HepG2 (cell line): ENCODE results near the gene ABCB6. TPM values are rescaled to one million over a fixed set of nuclear protein-coding genes. Genes with fewer than 3 reads are reported as not detected.

Source experiments
- ATAC-seq: fragments of 200-7000 bp; cut with Tn5 transposase; 3 replicates; pipeline ENCODE4 v1.9.1; 2020; ENCODE audit warnings: mild to moderate bottlenecking, moderate library complexity
- BruUV-seq: library from RNA; stranded (reverse); fragments of 400-500 nt; replicated peaks from 2 replicates; lab custom pipeline; 2021; lab: Mats Ljungman, UMichigan
- CTCF ChIA-PET: fragments of 300-600 bp; formaldehyde crosslinking; extraction: SDS; loops from one replicate; lab custom pipeline; 2021; ENCODE audit warnings: low total read pairs, inconsistent platforms, low intra/inter-chr PET ratio; lab: Yijun Ruan, JAX
- POLR2A ChIA-PET: fragments of 350-600 bp; sonication (Branson Sonifier 250); formaldehyde crosslinking; loops from one replicate; lab custom pipeline; 2020; ENCODE audit warnings: antibody characterized with exemption, inconsistent platforms; lab: Yijun Ruan, JAX
- DNase-seq: peaks from one replicate; pipeline ENCODE4 v3.0.0-alpha.2; 2015; ENCODE audit warnings: low spot score
- FAIRE-seq: peaks from 3 replicates; lab custom pipeline; 2011; peaks lifted over from hg19 to GRCh38; lab: Jason Lieb, UNC
- H2AFZ ChIP-seq: one replicate; pipeline ENCODE4 v1.6.1; 2011; ENCODE audit warnings: low read length, inconsistent platforms
- H3K27ac ChIP-seq: fragments of 300-600 bp; 3 replicates; pipeline ENCODE4 v1.8.0; 2011; ENCODE audit warnings: mixed run types, mild to moderate bottlenecking, mixed read lengths, low read length, inconsistent platforms; ENCODE audit not compliant: insufficient read depth; ENCODE audit errors: extremely low read length
- H3K27me3 ChIP-seq, 2 experiments: fragments of 200-600 bp in 1 of 2; 2 replicates in 1 of 2; 3 replicates in 1 of 2; pipeline versions ENCODE4 v1.6.0 to v1.8.0; 2011; ENCODE audit warnings: low read length in 2 of 2, mild to moderate bottlenecking in 2 of 2, moderate library complexity in 2 of 2, inconsistent platforms in 1 of 2; ENCODE audit not compliant: insufficient read depth in 2 of 2, control insufficient read depth in 1 of 2
- H3K36me3 ChIP-seq, 2 experiments: fragments of 200-600 bp in 1 of 2; replicated peaks in 1 of 2; 2 replicates in 1 of 2; 3 replicates in 1 of 2; pipeline versions ENCODE4 v1.5.1 to v1.8.0; 2011; ENCODE audit warnings: low read length in 2 of 2, inconsistent platforms in 1 of 2; ENCODE audit not compliant: insufficient read depth in 2 of 2, control insufficient read depth in 1 of 2
- H3K4me1 ChIP-seq: 2 replicates; pipeline ENCODE4 v1.5.1; 2012; ENCODE audit warnings: low read length, inconsistent platforms; ENCODE audit not compliant: insufficient read depth
- H3K4me2 ChIP-seq: 2 replicates; pipeline ENCODE4 v1.6.0; 2011; ENCODE audit warnings: low read depth, low read length, inconsistent platforms
- H3K4me3 ChIP-seq, 3 experiments: fragments of 200-600 bp in 1 of 3; sonication (generic), shearing (Covaris generic) in 1 of 3; replicated peaks in 1 of 3; 2 replicates each; pipeline ENCODE4 v1.5.1; 2011 to 2016; ENCODE audit warnings: low read length in 3 of 3, inconsistent platforms in 2 of 3, low read depth in 2 of 3, mild to moderate bottlenecking in 2 of 3, control low read depth in 1 of 3, mixed read lengths in 1 of 3; ENCODE audit not compliant: insufficient read depth in 1 of 3
- H3K79me2 ChIP-seq: one replicate; pipeline ENCODE4 v1.6.1; 2011; ENCODE audit warnings: low read length, inconsistent platforms; ENCODE audit not compliant: insufficient read depth
- H3K9ac ChIP-seq: 2 replicates; pipeline ENCODE4 v1.6.0; 2011; ENCODE audit warnings: mild to moderate bottlenecking, low read depth, low read length, inconsistent platforms; ENCODE audit not compliant: insufficient read depth
- H3K9me3 ChIP-seq: 2 replicates; pipeline ENCODE4 v1.5.1; 2012; ENCODE audit warnings: mild to moderate bottlenecking, low read length
- H4K20me1 ChIP-seq: 2 replicates; pipeline ENCODE4 v1.6.0; 2011; ENCODE audit warnings: inconsistent platforms, mild to moderate bottlenecking, low read length, moderate library complexity; ENCODE audit not compliant: insufficient read depth
- FLYWCH1 ChIP-seq: sonication (generic); formaldehyde crosslinking; IDR thresholded peaks from 2 replicates; pipeline ENCODE4 v1.8.1; 2023; ENCODE audit warnings: mild to moderate bottlenecking, missing genetic modification reagents
- GLI4 ChIP-seq: sonication (generic); formaldehyde crosslinking; IDR thresholded peaks from 2 replicates; pipeline ENCODE4 v1.5.1; 2020; ENCODE audit warnings: missing genetic modification reagents, mild to moderate bottlenecking, moderate library complexity, borderline replicate concordance
- HNF4G ChIP-seq, 2 experiments: sonication (generic) in 1 of 2; formaldehyde crosslinking in 1 of 2; IDR thresholded peaks; 2 replicates each; pipeline versions ENCODE4 v1.4.0 to v1.6.1; 2011 to 2020; ENCODE audit warnings: borderline replicate concordance in 2 of 2, low read depth in 2 of 2, mild to moderate bottlenecking in 2 of 2, low read length in 1 of 2, missing genetic modification reagents in 1 of 2, moderate library complexity in 1 of 2
- HOXA9 ChIP-seq: sonication (generic); formaldehyde crosslinking; IDR thresholded peaks from 2 replicates; pipeline ENCODE4 v1.8.1; 2022; ENCODE audit warnings: missing genetic modification reagents, mild to moderate bottlenecking, moderate library complexity, borderline replicate concordance
- KLF12 ChIP-seq: sonication (generic); formaldehyde crosslinking; IDR thresholded peaks from 2 replicates; pipeline ENCODE4 v1.4.0; 2020; ENCODE audit warnings: missing genetic modification reagents, borderline replicate concordance
- SATB2 ChIP-seq: sonication (generic); formaldehyde crosslinking; IDR thresholded peaks from 2 replicates; pipeline ENCODE4 v1.5.0; 2020; ENCODE audit warnings: missing genetic modification reagents
- THAP11 ChIP-seq: IDR thresholded peaks from 2 replicates; pipeline ENCODE4 v1.6.1; 2016; ENCODE audit warnings: missing biosample characterization, missing genetic modification reagents
- ZFAT ChIP-seq: sonication (generic); formaldehyde crosslinking; conservative IDR thresholded peaks from 2 replicates; pipeline ENCODE4 v1.8.1; 2023; ENCODE audit warnings: missing genetic modification reagents, inconsistent platforms
- ZNF143 ChIP-seq: sonication (generic); formaldehyde crosslinking; IDR thresholded peaks from 2 replicates; pipeline ENCODE4 v1.4.0; 2020; ENCODE audit warnings: missing genetic modification reagents
- ZNF558 ChIP-seq: sonication (generic); formaldehyde crosslinking; IDR thresholded peaks from 2 replicates; pipeline ENCODE4 v1.9.0; 2022; ENCODE audit warnings: mild to moderate bottlenecking, missing genetic modification reagents, borderline replicate concordance
- ZNF776 ChIP-seq: sonication (generic); formaldehyde crosslinking; IDR thresholded peaks from 2 replicates; pipeline ENCODE4 v1.4.0; 2020; ENCODE audit warnings: mild to moderate bottlenecking, missing genetic modification reagents
- WGBS: methylation state at CpG from one replicate; pipeline ENCODE4 v1.1.6; 2017; ENCODE audit warnings: low lambda C conversion rate; 5-methylcytosine and 5-hydroxymethylcytosine counted together
- in situ Hi-C: cut with HindIII; loops from 2 replicates; pipeline ENCODE4 v1.10.0; 2017; ENCODE audit warnings: low pct_unique_long_range_greater_than_20kb; ENCODE audit not compliant: extremely low pct_ligation_motif_present
- intact Hi-C: fragments of 100-400 bp; cut with micrococcal nuclease; formaldehyde crosslinking; loops from one replicate; pipeline ENCODE4 v1.10.0; 2022; ENCODE audit not compliant: unreplicated experiment
- polyA plus RNA-seq, 8 experiments: library from polyadenylated mRNA; depleted of rRNA in 3 of 8; stranded (reverse) in 7 of 8; unstranded in 1 of 8; fragments of >200 nt; fragmentation: Illumina TruSeq in 4 of 8; extraction: Trizol in 4 of 8; gene quantifications; 2 replicates each; pipeline versions ENCODE4 v1.2.1 to v1.2.3, GENCODE V29; 2011 to 2016; ENCODE audit warnings: low read depth in 4 of 8, missing spikeins in 1 of 8, mixed read lengths in 1 of 8; ENCODE audit not compliant: insufficient read depth in 1 of 8
- total RNA-seq, 5 experiments: library from RNA; depleted of rRNA; stranded (reverse); fragments of >200 nt; fragmentation: Illumina TruSeq; extraction: Trizol; gene quantifications; 2 replicates each; pipeline ENCODE4 v1.2.3, GENCODE V29; 2016; ENCODE audit warnings: low read depth in 1 of 5
- TF ChIP-seq, protein P1 (sequence below): sonication (generic); formaldehyde crosslinking; IDR thresholded peaks from 2 replicates; pipeline ENCODE4 v1.5.1; 2020; ENCODE audit warnings: missing genetic modification reagents, mild to moderate bottlenecking, borderline replicate concordance
- TF ChIP-seq, protein P2 (sequence below): sonication (generic); formaldehyde crosslinking; IDR thresholded peaks from 2 replicates; pipeline ENCODE4 v1.5.1; 2020; ENCODE audit warnings: missing genetic modification reagents, mild to moderate bottlenecking, borderline replicate concordance
- TF ChIP-seq, protein P3 (sequence below): sonication (generic); formaldehyde crosslinking; IDR thresholded peaks from 2 replicates; pipeline ENCODE4 v1.4.0; 2020; ENCODE audit warnings: missing genetic modification reagents

ABCB6 gene
- total and polyA plus RNA-seq, 2 of the 13 experiments (the other 11 are each of a cell fraction or from before 2014, with no cell fraction given) = 91.1 to 137 TPM

DNA sequence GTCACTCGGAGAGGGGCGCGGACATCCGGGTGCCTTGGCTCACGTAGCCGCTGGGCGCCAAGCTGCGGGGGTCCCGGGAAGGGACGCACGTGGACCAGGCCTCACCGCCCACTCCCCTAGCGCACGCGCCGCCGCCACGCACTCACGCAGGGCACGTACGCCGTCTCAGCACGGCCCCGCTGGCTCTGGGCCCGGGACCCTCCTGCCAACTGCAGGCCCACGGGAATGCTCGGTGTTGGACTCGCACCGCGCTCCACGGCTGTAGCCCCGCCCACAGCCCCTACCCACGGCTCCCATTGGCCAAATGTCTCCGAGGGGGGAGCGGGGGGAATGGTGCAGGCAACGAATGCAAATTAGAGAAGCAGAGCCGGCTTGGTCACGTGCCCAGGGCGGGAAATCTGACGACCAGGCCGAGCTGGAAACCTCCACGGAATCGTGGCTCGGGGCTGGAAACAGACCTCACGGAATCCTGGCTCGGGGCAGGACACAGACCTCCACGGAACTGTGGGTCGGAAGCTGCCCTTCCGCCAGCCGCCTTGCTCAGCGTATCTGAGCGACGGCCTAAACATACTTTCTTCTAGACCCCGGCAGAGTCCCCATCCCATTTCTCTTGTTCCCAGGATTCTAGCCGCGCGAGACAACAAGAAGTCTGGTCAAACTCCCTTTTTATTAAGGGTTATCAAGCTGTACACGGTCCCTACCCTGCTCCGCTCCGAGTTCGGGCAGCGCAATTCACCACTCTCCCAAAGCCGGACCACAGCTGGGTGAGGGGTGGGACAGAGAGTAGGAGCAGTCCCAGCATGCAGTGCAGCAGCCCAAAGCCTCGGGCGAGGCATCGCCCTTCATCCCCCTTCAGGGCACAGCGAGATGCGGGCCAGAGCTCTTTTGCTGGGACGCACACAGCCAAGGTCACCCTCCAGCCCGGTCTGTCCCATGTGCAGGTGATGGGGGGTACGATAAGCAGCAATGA lies at the start of gene ABCB6 (continued):
- TF ChIP-seq FLYWCH1 = peak; percentile 91; the same call in 1 of the 2 replicates
- TF ChIP-seq GLI4 (CRISPR knock-in tag) = peak; percentile 62; the same call in 1 of the 2 replicates
- TF ChIP-seq, protein P1, sequence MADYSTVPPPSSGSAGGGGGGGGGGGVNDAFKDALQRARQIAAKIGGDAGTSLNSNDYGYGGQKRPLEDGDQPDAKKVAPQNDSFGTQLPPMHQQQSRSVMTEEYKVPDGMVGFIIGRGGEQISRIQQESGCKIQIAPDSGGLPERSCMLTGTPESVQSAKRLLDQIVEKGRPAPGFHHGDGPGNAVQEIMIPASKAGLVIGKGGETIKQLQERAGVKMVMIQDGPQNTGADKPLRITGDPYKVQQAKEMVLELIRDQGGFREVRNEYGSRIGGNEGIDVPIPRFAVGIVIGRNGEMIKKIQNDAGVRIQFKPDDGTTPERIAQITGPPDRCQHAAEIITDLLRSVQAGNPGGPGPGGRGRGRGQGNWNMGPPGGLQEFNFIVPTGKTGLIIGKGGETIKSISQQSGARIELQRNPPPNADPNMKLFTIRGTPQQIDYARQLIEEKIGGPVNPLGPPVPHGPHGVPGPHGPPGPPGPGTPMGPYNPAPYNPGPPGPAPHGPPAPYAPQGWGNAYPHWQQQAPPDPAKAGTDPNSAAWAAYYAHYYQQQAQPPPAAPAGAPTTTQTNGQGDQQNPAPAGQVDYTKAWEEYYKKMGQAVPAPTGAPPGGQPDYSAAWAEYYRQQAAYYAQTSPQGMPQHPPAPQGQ (CRISPR knock-in tag) = no peak
- TF ChIP-seq HNF4G (IDR thresholded peaks at IDR 0.05; ENCODE audit: borderline replicate concordance, low read depth, low read length) = no peak; the same call in 1 of the 2 replicates
- peak; percentile 77 for TF ChIP-seq HNF4G (CRISPR knock-in tag; IDR thresholded peaks at IDR 0.05; ENCODE audit: borderline replicate concordance, low read depth)
- peak; percentile 85 for TF ChIP-seq KLF12 (CRISPR knock-in tag)
- no peak for TF ChIP-seq ZFAT (CRISPR knock-in tag)
- TF ChIP-seq ZNF143 (CRISPR knock-in tag) = peak; percentile 60
- TF ChIP-seq ZNF558 (CRISPR knock-in tag) = peak; percentile 75; the same call in 1 of the 2 replicates
- TF ChIP-seq, all 625 proteins: peak for 418

DNA sequence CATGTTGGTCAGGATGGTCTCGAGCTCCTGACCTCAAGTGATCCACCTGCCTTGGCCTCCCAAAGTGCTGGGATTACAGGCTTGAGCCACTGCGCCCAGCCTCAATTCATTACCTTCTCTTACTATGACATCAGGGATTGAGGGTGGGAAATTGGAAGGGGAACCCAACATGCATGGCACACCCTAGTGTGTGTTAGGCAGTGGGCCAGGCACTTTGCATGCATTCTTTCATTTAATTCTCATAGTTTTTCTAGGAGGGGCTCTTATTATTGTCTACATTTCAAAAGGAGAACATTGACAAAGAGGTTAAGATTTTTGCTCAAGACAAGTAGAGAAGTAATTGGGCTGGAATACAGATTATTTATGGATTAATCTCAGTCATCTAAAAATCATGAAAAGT lies 49.5 kb upstream of the ABCB6 start:
- no peak for ATAC-seq
- BruUV-seq = no TSS peak
- Histone ChIP-seq H3K9me3 (no peaks in the 10 kb centered on the region), H3K4me2 (no peak overlapping the region), H3K4me1 (peaks cover 26% of the 10 kb centered on the region), H3K27ac (no peak overlapping the region), H3K79me2 (no peaks in the 10 kb centered on the region), H3K4me3 (no peak overlapping the region), H2AFZ (no peak overlapping the region), H3K9ac (no peak overlapping the region), H3K36me3 (no peaks in the 10 kb centered on the region), H4K20me1 (no peaks in the 10 kb centered on the region), H3K27me3 (peaks cover 2 to 15% of the 10 kb centered on the region in 2 experiments; a peak in 2 of 5 replicates)
- 83% methylated on average over 2 of the region's 2 CpGs for WGBS
- intact Hi-C loops (no loop called here), in situ Hi-C loops (no loop called here)
- DNase-seq = no peak
- ChIA-PET POLR2A (interaction anchor here (2.1 kb wide), 1 partner anchor 14 kb away, joined by 12 read pairs; the partner anchor contains the start of gene TUBA4A), CTCF (no interaction called here)
- FAIRE-seq = no peak
- no peak for TF ChIP-seq THAP11 (CRISPR knock-in tag)
- TF ChIP-seq SATB2 (CRISPR knock-in tag) = no peak
- TF ChIP-seq, protein P2, sequence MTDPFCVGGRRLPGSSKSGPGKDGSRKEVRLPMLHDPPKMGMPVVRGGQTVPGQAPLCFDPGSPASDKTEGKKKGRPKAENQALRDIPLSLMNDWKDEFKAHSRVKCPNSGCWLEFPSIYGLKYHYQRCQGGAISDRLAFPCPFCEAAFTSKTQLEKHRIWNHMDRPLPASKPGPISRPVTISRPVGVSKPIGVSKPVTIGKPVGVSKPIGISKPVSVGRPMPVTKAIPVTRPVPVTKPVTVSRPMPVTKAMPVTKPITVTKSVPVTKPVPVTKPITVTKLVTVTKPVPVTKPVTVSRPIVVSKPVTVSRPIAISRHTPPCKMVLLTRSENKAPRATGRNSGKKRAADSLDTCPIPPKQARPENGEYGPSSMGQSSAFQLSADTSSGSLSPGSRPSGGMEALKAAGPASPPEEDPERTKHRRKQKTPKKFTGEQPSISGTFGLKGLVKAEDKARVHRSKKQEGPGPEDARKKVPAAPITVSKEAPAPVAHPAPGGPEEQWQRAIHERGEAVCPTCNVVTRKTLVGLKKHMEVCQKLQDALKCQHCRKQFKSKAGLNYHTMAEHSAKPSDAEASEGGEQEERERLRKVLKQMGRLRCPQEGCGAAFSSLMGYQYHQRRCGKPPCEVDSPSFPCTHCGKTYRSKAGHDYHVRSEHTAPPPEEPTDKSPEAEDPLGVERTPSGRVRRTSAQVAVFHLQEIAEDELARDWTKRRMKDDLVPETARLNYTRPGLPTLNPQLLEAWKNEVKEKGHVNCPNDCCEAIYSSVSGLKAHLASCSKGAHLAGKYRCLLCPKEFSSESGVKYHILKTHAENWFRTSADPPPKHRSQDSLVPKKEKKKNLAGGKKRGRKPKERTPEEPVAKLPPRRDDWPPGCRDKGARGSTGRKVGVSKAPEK (CRISPR knock-in tag) = no peak
- no peak for TF ChIP-seq ZNF776 (CRISPR knock-in tag)
- TF ChIP-seq, protein P3, sequence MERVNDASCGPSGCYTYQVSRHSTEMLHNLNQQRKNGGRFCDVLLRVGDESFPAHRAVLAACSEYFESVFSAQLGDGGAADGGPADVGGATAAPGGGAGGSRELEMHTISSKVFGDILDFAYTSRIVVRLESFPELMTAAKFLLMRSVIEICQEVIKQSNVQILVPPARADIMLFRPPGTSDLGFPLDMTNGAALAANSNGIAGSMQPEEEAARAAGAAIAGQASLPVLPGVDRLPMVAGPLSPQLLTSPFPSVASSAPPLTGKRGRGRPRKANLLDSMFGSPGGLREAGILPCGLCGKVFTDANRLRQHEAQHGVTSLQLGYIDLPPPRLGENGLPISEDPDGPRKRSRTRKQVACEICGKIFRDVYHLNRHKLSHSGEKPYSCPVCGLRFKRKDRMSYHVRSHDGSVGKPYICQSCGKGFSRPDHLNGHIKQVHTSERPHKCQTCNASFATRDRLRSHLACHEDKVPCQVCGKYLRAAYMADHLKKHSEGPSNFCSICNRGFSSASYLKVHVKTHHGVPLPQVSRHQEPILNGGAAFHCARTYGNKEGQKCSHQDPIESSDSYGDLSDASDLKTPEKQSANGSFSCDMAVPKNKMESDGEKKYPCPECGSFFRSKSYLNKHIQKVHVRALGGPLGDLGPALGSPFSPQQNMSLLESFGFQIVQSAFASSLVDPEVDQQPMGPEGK (CRISPR knock-in tag) = no peak
- TF ChIP-seq HOXA9 (CRISPR knock-in tag) = no peak
